HepG2 (cell line): ENCODE results near the gene NECTIN3. TPM values are rescaled to one million over a fixed set of nuclear protein-coding genes. Genes with fewer than 3 reads are reported as not detected.

Experiments used
- BORCS8-MEF2B ChIP-seq: sonication (generic); formaldehyde crosslinking; IDR thresholded peaks from 2 replicates; pipeline ENCODE4 v1.8.0; 2022; ENCODE audit warnings: mild to moderate bottlenecking, missing genetic modification reagents
- CREB1 ChIP-seq, 2 experiments: fragments of 450-650 bp in 1 of 2; IDR thresholded peaks; 2 replicates each; pipeline ENCODE4 v1.6.1; 2016 to 2017; ENCODE audit warnings: control low read depth in 1 of 2, mild to moderate bottlenecking in 1 of 2, missing compliant biosample characterization in 1 of 2, missing genetic modification characterization in 1 of 2
- E2F5 ChIP-seq: sonication (generic); formaldehyde crosslinking; conservative IDR thresholded peaks from 2 replicates; pipeline ENCODE4 v1.4.0; 2020; ENCODE audit warnings: missing genetic modification reagents
- FOXA1 ChIP-seq, 2 experiments: fragments of 450-650 bp in 1 of 2; sonication (generic) in 1 of 2; formaldehyde crosslinking in 1 of 2; IDR thresholded peaks; 2 replicates each; pipeline versions ENCODE4 v1.4.0 to v1.6.1; 2016 to 2020; ENCODE audit warnings: missing genetic modification reagents in 1 of 2
- FOXK1 ChIP-seq: sonication (generic); formaldehyde crosslinking; IDR thresholded peaks from 2 replicates; pipeline ENCODE4 v1.4.0; 2020; ENCODE audit warnings: low read depth, missing genetic modification reagents, borderline replicate concordance
- GATAD2A ChIP-seq: IDR thresholded peaks from 2 replicates; pipeline ENCODE4 v1.6.1; 2016
- HMG20A ChIP-seq: IDR thresholded peaks from 2 replicates; pipeline ENCODE4 v1.6.1; 2016; ENCODE audit warnings: borderline replicate concordance
- NFRKB ChIP-seq: fragments of 450-650 bp; IDR thresholded peaks from 2 replicates; pipeline ENCODE4 v1.6.1; 2017
- SOX13 ChIP-seq, 3 experiments: fragments of 450-650 bp in 1 of 3; sonication (generic) in 1 of 3; formaldehyde crosslinking in 1 of 3; IDR thresholded peaks in 2 of 3; conservative IDR thresholded peaks in 1 of 3; 2 replicates each; pipeline versions ENCODE4 v1.5.0 to v1.6.1; 2016 to 2020; ENCODE audit warnings: antibody characterized with exemption in 1 of 3, mild to moderate bottlenecking in 1 of 3, missing compliant biosample characterization in 1 of 3, missing genetic modification reagents in 1 of 3, moderate library complexity in 1 of 3
- SRSF1 ChIP-seq: fragments of 200-400 bp; formaldehyde crosslinking; optimal IDR thresholded peaks from 2 replicates; pipeline ENCODE3; 2017; ENCODE audit warnings: mild to moderate bottlenecking, low read depth, low read length, moderate library complexity
- USF2 ChIP-seq, 2 experiments: sonication (generic) in 1 of 2; formaldehyde crosslinking in 1 of 2; IDR thresholded peaks; 2 replicates each; pipeline versions ENCODE4 v1.5.1 to v1.6.1; 2011 to 2020; ENCODE audit warnings: borderline replicate concordance in 1 of 2, low read depth in 1 of 2, low read length in 1 of 2, mild to moderate bottlenecking in 1 of 2, missing genetic modification reagents in 1 of 2, moderate library complexity in 1 of 2
- ZNF33B ChIP-seq: sonication (generic); formaldehyde crosslinking; IDR thresholded peaks from 2 replicates; pipeline ENCODE4 v1.5.1; 2020; ENCODE audit warnings: mild to moderate bottlenecking, missing genetic modification reagents
- ZNF557 ChIP-seq: sonication (generic); formaldehyde crosslinking; IDR thresholded peaks from 2 replicates; pipeline ENCODE4 v1.4.0; 2020; ENCODE audit warnings: missing genetic modification reagents
- ZNF646 ChIP-seq: sonication (generic); formaldehyde crosslinking; IDR thresholded peaks from 2 replicates; pipeline ENCODE4 v1.9.0; 2021; ENCODE audit warnings: mild to moderate bottlenecking, missing genetic modification reagents
- ZNF781 ChIP-seq: sonication (generic); formaldehyde crosslinking; IDR thresholded peaks from 2 replicates; pipeline ENCODE4 v1.5.1; 2020; ENCODE audit warnings: borderline replicate concordance, mild to moderate bottlenecking, missing genetic modification reagents; ENCODE audit errors: not compliant biosample characterization
- ZNF839 ChIP-seq: sonication (generic); formaldehyde crosslinking; IDR thresholded peaks from 2 replicates; pipeline ENCODE4 v1.4.0; 2020; ENCODE audit warnings: missing genetic modification reagents, mild to moderate bottlenecking, borderline replicate concordance
- polyA plus RNA-seq, 8 experiments: library from polyadenylated mRNA; depleted of rRNA in 3 of 8; stranded (reverse) in 7 of 8; unstranded in 1 of 8; fragments of >200 nt; fragmentation: Illumina TruSeq in 4 of 8; extraction: Trizol in 4 of 8; gene quantifications; 2 replicates each; pipeline versions ENCODE4 v1.2.1 to v1.2.3, GENCODE V29; 2011 to 2016; ENCODE audit warnings: low read depth in 4 of 8, missing spikeins in 1 of 8, mixed read lengths in 1 of 8; ENCODE audit not compliant: insufficient read depth in 1 of 8
- total RNA-seq, 5 experiments: library from RNA; depleted of rRNA; stranded (reverse); fragments of >200 nt; fragmentation: Illumina TruSeq; extraction: Trizol; gene quantifications; 2 replicates each; pipeline ENCODE4 v1.2.3, GENCODE V29; 2016; ENCODE audit warnings: low read depth in 1 of 5

NECTIN3 gene
- total and polyA plus RNA-seq, 2 of the 13 experiments (the other 11 are each of a cell fraction or from before 2014, with no cell fraction given), result 10.4 to 45.1 TPM

DNA sequence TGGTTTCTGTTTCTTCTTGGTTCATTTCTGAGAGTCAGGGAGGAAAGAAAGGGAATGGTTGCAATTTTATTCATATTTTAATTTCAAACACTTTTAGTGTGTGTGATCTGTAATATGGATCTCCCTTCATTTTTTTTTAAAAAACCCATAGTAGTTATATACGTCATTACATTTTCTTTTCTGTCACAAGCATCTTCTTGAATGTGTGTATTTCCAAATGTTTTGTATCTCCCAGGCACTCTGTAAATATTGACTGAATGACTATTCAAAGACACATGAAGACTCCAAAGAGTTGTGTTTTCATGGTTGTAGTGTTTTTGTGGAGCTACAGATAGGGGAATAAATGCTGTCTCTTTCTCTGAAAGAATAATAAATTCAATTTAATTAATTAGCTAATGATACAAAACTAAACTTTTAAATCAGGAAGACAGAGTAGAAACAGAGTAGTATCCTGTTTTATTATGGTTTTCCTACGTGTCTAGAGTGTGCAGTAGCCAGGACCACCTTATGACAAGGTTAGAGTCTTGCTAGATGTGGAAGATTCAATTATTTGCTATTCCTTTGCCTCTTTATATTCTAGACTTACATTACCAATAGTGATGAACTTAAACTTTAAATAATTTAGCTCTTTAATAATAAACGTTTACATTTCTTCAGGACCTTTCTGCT lies 35.5 kb downstream of the NECTIN3 start (continued):
- TF ChIP-seq USF2 (IDR thresholded peaks at IDR 0.05; ENCODE audit: low read depth, low read length) (no peak), USF2 (CRISPR knock-in tag; IDR thresholded peaks at IDR 0.05; ENCODE audit: borderline replicate concordance) (no peak), CREB1 (IDR thresholded peaks at IDR 0.05) (peak; percentile 69), CREB1 (CRISPR knock-in tag; IDR thresholded peaks at IDR 0.05) (0 out of 2 replicates have a peak, but pooled peaks have one; percentile 32), SOX13 (IDR thresholded peaks at IDR 0.05) (no peak), SOX13 (CRISPR knock-in tag; conservative IDR thresholded peaks at IDR 0.05 in 1 of 2, IDR thresholded peaks at IDR 0.05 in 1 of 2) (peak in 1 of 2 experiments; percentile 58; a peak in 1 of 4 replicates), ZNF646 (CRISPR knock-in tag) (peak; percentile 87; the same call in 1 of the 2 replicates), E2F5 (CRISPR knock-in tag) (no peak), NFRKB (no peak), ZNF557 (CRISPR knock-in tag) (no peak), SRSF1 (no peak), BORCS8-MEF2B (no peak), HMG20A (CRISPR knock-in tag) (peak; percentile 31; the same call in 1 of the 2 replicates), ZNF839 (no peak), GATAD2A (CRISPR knock-in tag) (peak; percentile 63), ZNF33B (no peak), FOXK1 (CRISPR knock-in tag) (0 out of 2 replicates have a peak, but pooled peaks have one; percentile 34), ZNF781 (CRISPR knock-in tag) (no peak), FOXA1 (IDR thresholded peaks at IDR 0.05) (no peak), FOXA1 (CRISPR knock-in tag; IDR thresholded peaks at IDR 0.05) (peak; percentile 75; the same call in 1 of the 2 replicates)
